ENCODE data around the gene ODC1. TPM values are rescaled to one million over a fixed set of nuclear protein-coding genes. Genes with fewer than 3 reads are reported as not detected.

ODC1 gene
- polyA plus RNA-seq = 100 to 1,000 TPM in 2 of 4 donors, 10 to 100 TPM in 2; 12.5 to 109 (median 65.5) TPM
- long read RNA-seq, donor 1 = 0 reads
- long read RNA-seq, donor 2, transcript ODC1-201 (12 exons, 2,653 nt) = major isoform, 22 of 27 reads
- long read RNA-seq, donor 2, partial matches to known transcripts = 5 of 27 reads
- long read RNA-seq, donor 2, other reads (novel, unspliced or antisense) = 0 of 27 reads
- long read RNA-seq, donor 3, transcript ODC1-201 (12 exons, 2,653 nt) = major isoform, 13 of 20 reads
- long read RNA-seq, donor 3, partial matches to known transcripts = 7 of 20 reads
- long read RNA-seq, donor 3, other reads (novel, unspliced or antisense) = 0 of 20 reads
- long read RNA-seq, donor 4, partial matches to known transcripts = 0 of 2 reads
- long read RNA-seq, donor 4, other reads (novel, unspliced or antisense) = 0 of 2 reads
- long read RNA-seq, donor 5, partial matches to known transcripts = 30 of 31 reads
- long read RNA-seq, donor 5, other reads (novel, unspliced or antisense) = 0 of 31 reads
- long read RNA-seq, donor 6, transcript ODC1-201 (12 exons, 2,653 nt) = major isoform, 28 of 28 reads
- long read RNA-seq, donor 6, partial matches to known transcripts = 0 of 28 reads
- long read RNA-seq, donor 6, other reads (novel, unspliced or antisense) = 0 of 28 reads
- long read RNA-seq, donor 7 = 0 reads
- long read RNA-seq, donor 8, partial matches to known transcripts = 0 of 1 reads
- long read RNA-seq, donor 8, other reads (novel, unspliced or antisense) = 0 of 1 reads
- long read RNA-seq, donor 9, transcript ODC1-201 (12 exons, 2,653 nt) = major isoform, 7 of 7 reads
- long read RNA-seq, donor 9, partial matches to known transcripts = 0 of 7 reads
- long read RNA-seq, donor 9, other reads (novel, unspliced or antisense) = 0 of 7 reads
- long read RNA-seq, donor 10, transcript ODC1-201 (12 exons, 2,653 nt) = major isoform, 50 of 55 reads
- long read RNA-seq, donor 10, partial matches to known transcripts = 5 of 55 reads
- long read RNA-seq, donor 10, other reads (novel, unspliced or antisense) = 0 of 55 reads

DNA sequence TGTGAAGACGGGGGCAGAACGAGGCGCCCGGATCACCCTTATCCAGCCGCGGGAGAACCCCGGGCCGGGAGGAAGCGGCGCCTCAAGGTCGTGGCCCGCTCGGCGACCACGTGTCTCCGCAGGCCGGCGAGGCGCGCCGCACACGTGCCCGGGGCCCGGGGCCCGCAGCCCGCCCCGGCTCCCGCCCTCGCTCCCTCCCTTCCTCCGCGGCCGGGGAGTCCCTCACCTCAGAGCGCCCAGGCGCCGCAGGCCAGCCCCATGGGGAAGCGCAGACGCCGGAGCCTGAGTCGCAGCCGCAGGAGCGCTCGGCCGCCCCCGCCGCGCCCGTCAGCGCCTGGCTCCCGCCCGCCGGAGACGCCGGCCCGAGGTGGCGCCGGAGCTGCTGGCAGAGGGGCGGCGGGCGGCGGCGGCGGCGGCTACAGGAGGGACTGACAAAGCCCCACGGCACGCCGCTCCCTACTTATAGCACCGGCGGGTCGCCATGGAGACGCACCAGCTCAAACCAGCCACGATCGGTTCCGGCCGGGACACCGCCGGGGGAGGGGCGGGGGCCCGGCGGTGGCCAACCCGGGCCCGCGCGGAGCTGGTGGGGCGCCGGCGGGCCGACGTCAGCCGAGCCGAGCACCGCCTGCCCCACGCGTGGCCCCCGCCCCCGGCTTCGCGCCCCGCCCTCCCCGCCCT lies at the start of gene ODC1:
TSS of gene ODC1 (minus strand) at position 433 of the 681 bp plus-strand sequence. CDS start 3,295 bp downstream, outside the sequence.
- 0 to 1% (median 1%) methylated on average over 27 to 99 of the region's 99 CpGs for WGBS, 3 donors
- peak within 1 kb of the TSS; percentile 50 to 82 (median 67) for H3K4me3 ChIP-seq (ENCODE audit: low read depth in 1 of 3, low read length in 3 of 3)
- no peaks in the 10 kb centered on the region for H3K9me3 ChIP-seq (ENCODE audit: control insufficient read depth in 2 of 2, insufficient read depth in 1 of 2, low read depth in 1 of 2, low read length in 1 of 2)
- FAIRE-seq (no peak), DNase-seq (peak; percentile 92 to 97)
- peaks cover 3 to 18% (median 4%) of the 10 kb centered on the region in 3 donors for H3K36me3 ChIP-seq (ENCODE audit: control insufficient read depth in 3 of 3, insufficient read depth in 2 of 3, low read depth in 1 of 3, low read length in 3 of 3)
- peaks cover 3 to 37% (median 3%) of the 10 kb centered on the region in 3 donors for H3K4me1 ChIP-seq (ENCODE audit: control insufficient read depth in 3 of 3, insufficient read depth in 2 of 3, low read depth in 1 of 3, low read length in 2 of 3)
- H3K27me3 ChIP-seq (ENCODE audit: control insufficient read depth in 3 of 3, insufficient read depth in 3 of 3, low read length in 3 of 3) = no peaks in the 10 kb centered on the region
- peak within 1 kb of the TSS; percentile 90 to 94 (median 91) for H3K27ac ChIP-seq (ENCODE audit: low read depth in 1 of 3, low read length in 2 of 3)

DNA sequence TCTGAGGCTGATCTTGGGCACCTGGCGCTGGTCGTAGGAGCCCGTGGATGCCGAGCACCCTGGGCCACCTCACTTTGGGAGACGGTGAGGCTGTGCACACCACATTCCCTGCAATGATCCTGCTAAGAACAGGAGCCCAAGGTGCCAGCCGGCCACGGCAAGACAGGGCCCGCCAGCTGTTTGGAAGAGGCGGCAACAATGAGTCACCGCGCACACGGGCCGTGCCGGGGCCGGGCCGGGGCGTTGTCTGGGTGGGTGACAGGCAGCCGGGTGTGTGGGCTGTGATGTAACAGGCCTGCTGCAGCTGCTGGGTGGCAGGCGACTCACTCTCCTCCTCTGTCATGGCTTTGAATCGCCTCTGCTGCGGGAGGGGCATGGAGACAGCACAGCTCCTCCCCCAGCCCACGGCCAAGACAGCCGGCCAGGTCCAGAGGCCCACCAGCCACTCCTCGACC lies 49.7 kb upstream of the ODC1 start:
- H3K4me3 ChIP-seq (ENCODE audit: low read depth in 1 of 3, low read length in 3 of 3) = no peak overlapping the region
- peak overlapping the region in 1 of 3 donors; percentile 23 for H3K27ac ChIP-seq (ENCODE audit: low read depth in 1 of 3, low read length in 2 of 3)
- no peaks in the 10 kb centered on the region for H3K36me3 ChIP-seq (ENCODE audit: control insufficient read depth in 3 of 3, insufficient read depth in 2 of 3, low read depth in 1 of 3, low read length in 3 of 3)
- no peaks in the 10 kb centered on the region for H3K9me3 ChIP-seq (ENCODE audit: control insufficient read depth in 2 of 2, insufficient read depth in 1 of 2, low read depth in 1 of 2, low read length in 1 of 2)
- peaks cover 0 to 10% (median 0%) of the 10 kb centered on the region in 3 donors for H3K4me1 ChIP-seq (ENCODE audit: control insufficient read depth in 3 of 3, insufficient read depth in 2 of 3, low read depth in 1 of 3, low read length in 2 of 3)
- peaks cover 0 to 11% (median 4%) of the 10 kb centered on the region in 3 donors for H3K27me3 ChIP-seq (ENCODE audit: control insufficient read depth in 3 of 3, insufficient read depth in 3 of 3, low read length in 3 of 3)
- 8 to 34% (median 17%) methylated on average over 22 to 24 of the region's 24 CpGs for WGBS, 3 donors
- FAIRE-seq (no peak), DNase-seq (peak; percentile 84 to 91)

DNA sequence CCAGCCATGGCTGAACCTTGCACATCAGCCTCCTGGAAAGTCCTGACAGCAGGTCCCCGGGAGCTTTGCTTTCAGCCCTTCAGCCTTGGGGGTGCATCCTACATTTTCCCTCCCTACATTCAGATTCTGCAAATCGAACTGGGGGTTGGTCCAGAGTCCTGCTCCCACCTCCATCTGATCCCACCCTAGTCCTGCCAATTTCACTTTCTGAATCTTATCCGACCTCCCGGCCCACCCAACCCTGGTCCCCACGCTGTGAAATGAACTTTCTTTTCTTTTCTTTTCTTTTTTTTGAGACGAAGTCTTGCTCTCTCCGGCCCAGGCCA lies 47.8 kb upstream of the ODC1 start:
- Histone ChIP-seq H3K4me1 (ENCODE audit: control insufficient read depth in 3 of 3, insufficient read depth in 2 of 3, low read depth in 1 of 3, low read length in 2 of 3) (peaks cover 0 to 15% (median 0%) of the 10 kb centered on the region in 3 donors), H3K27me3 (ENCODE audit: control insufficient read depth in 3 of 3, insufficient read depth in 3 of 3, low read length in 3 of 3) (peaks cover 0 to 11% (median 4%) of the 10 kb centered on the region in 3 donors), H3K4me3 (ENCODE audit: low read depth in 1 of 3, low read length in 3 of 3) (no peak overlapping the region), H3K9me3 (ENCODE audit: control insufficient read depth in 2 of 2, insufficient read depth in 1 of 2, low read depth in 1 of 2, low read length in 1 of 2) (no peaks in the 10 kb centered on the region), H3K27ac (ENCODE audit: low read depth in 1 of 3, low read length in 2 of 3) (no peak overlapping the region), H3K36me3 (ENCODE audit: control insufficient read depth in 3 of 3, insufficient read depth in 2 of 3, low read depth in 1 of 3, low read length in 3 of 3) (no peaks in the 10 kb centered on the region)
- FAIRE-seq (no peak), DNase-seq (no peak)
- WGBS, 3 donors = 37 to 73% (median 41%) methylated on average over 7 of the region's 7 CpGs

DNA sequence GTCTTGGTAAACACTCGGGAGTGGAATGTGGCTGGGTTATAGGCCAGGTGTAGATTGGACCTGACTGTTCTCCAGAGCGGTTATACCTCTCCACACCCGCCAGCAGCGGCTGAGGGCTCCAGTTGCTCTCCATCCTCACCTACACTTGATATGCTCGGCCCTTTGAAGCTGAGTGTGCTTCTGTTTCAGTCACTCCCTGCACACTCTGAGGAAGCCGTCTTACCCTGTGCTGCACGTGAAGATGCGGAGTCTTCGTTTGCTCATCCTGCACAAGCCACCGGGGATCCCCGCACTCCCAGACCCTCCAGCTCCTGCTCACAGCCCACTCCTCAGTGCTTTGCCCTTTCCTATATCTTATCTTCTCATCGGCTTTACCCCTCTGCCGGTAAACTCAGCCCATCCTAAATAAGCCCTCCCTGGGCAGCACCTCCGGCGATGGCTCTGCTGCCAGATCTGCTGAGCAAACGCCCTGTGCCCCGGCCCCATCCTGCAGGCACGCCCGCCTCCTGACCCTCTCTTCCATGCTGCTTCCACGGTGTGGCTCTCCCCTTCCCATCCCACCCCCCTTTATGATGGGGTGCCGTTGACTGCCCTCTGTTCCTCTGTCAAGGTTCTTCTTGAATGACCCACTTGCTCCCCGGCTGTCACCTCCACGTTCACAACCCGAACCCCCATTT lies 47.3 kb upstream of the ODC1 start:
- DNase-seq (no peak), FAIRE-seq (no peak)
- H3K27me3 ChIP-seq (ENCODE audit: control insufficient read depth in 3 of 3, insufficient read depth in 3 of 3, low read length in 3 of 3) = peaks cover 0 to 11% (median 4%) of the 10 kb centered on the region in 3 donors
- WGBS, 3 donors = 27 to 58% (median 35%) methylated on average over 24 of the region's 24 CpGs
- no peak overlapping the region for H3K27ac ChIP-seq (ENCODE audit: low read depth in 1 of 3, low read length in 2 of 3)
- H3K36me3 ChIP-seq (ENCODE audit: control insufficient read depth in 3 of 3, insufficient read depth in 2 of 3, low read depth in 1 of 3, low read length in 3 of 3) = no peaks in the 10 kb centered on the region
- H3K9me3 ChIP-seq (ENCODE audit: control insufficient read depth in 2 of 2, insufficient read depth in 1 of 2, low read depth in 1 of 2, low read length in 1 of 2) = no peaks in the 10 kb centered on the region
- H3K4me3 ChIP-seq (ENCODE audit: low read depth in 1 of 3, low read length in 3 of 3) = no peak overlapping the region
- H3K4me1 ChIP-seq (ENCODE audit: control insufficient read depth in 3 of 3, insufficient read depth in 2 of 3, low read depth in 1 of 3, low read length in 2 of 3) = peaks cover 0 to 19% (median 0%) of the 10 kb centered on the region in 3 donors

DNA sequence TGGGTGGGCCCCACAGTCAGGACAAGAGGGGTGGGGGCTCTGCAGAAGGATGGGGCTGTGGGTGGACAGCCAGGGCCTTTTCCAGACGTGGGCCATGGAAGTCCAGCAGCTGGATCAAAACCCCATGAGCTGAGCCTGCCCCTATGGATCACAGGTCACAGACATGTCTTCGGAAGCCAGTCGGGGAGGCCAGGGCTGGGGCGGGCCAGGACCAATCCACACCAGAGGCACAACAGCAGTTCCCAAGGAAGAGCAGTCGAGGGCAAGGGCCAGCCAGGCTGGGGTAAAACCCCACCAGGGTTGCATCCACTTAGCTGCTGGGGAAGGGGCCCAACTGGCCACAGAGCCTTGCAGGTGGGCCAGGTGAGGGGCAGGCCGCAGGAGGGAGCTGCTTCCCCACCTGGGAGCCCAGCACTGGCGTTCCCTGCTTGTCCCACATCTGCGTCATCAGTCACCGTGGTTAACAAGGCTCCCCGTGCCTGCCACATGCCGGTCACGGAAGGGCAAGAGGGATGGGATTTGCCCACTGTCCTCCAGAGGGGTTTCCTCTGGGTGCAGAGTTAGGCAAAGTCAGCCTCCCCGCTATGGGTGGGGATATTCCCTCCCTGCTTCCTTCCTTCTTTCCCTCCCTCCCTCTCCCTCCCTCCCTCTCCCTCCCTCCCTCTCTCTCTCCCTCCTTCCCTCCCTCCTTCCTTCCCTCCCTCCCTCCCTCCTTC lies 46.4 kb upstream of the ODC1 start:
- H3K27ac ChIP-seq (ENCODE audit: low read depth in 1 of 3, low read length in 2 of 3) = no peak overlapping the region
- peaks cover 0 to 11% (median 4%) of the 10 kb centered on the region in 3 donors for H3K27me3 ChIP-seq (ENCODE audit: control insufficient read depth in 3 of 3, insufficient read depth in 3 of 3, low read length in 3 of 3)
- H3K4me3 ChIP-seq (ENCODE audit: low read depth in 1 of 3, low read length in 3 of 3) = no peak overlapping the region
- no peak for FAIRE-seq
- no peaks in the 10 kb centered on the region for H3K9me3 ChIP-seq (ENCODE audit: control insufficient read depth in 2 of 2, insufficient read depth in 1 of 2, low read depth in 1 of 2, low read length in 1 of 2)
- no peak for DNase-seq
- H3K36me3 ChIP-seq (ENCODE audit: control insufficient read depth in 3 of 3, insufficient read depth in 2 of 3, low read depth in 1 of 3, low read length in 3 of 3) = no peaks in the 10 kb centered on the region
- WGBS, 3 donors = 83 to 88% (median 86%) methylated on average over 12 to 13 of the region's 13 CpGs
- peaks cover 0 to 23% (median 0%) of the 10 kb centered on the region in 3 donors for H3K4me1 ChIP-seq (ENCODE audit: control insufficient read depth in 3 of 3, insufficient read depth in 2 of 3, low read depth in 1 of 3, low read length in 2 of 3)

DNA sequence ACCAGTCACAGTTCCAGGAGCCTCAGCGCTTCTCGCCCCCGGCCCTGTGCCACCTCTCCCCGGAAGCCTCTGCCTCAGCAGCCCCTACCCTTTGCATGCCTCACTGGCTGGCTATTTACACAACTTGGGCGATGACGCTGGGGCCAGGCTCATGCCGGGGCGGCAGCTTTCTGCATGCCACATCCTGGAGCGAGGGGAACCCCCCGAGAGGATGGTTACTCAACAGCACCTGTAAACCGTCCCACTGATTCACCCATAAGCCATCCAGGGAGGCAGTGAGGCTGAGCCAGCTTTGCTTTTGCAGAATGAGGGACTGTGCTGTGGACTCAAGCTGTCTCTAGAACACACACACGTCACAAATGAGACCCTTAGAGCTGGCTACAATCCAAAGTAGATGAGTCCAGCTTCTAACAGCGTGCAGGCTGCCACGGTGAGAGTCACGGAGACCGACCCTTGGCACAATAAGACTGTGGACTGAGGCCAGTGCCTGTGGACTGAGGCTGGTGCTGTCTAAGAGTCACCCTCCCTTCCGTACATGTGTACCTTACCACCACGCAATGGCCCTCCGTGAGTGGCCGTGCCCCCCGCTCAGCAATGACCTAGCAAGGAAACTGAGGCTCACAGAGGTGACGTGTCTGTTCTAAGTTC lies 45.6 kb upstream of the ODC1 start:
- peak overlapping the region in 1 of 3 donors; percentile 69 for H3K27ac ChIP-seq (ENCODE audit: low read depth in 1 of 3, low read length in 2 of 3)
- peak; percentile 47 to 59 for DNase-seq
- no peak overlapping the region for H3K4me3 ChIP-seq (ENCODE audit: low read depth in 1 of 3, low read length in 3 of 3)
- peaks cover 0 to 11% (median 4%) of the 10 kb centered on the region in 3 donors for H3K27me3 ChIP-seq (ENCODE audit: control insufficient read depth in 3 of 3, insufficient read depth in 3 of 3, low read length in 3 of 3)
- WGBS, 3 donors = 44 to 61% (median 48%) methylated on average over 22 of the region's 22 CpGs
- no peak for FAIRE-seq
- no peaks in the 10 kb centered on the region for H3K36me3 ChIP-seq (ENCODE audit: control insufficient read depth in 3 of 3, insufficient read depth in 2 of 3, low read depth in 1 of 3, low read length in 3 of 3)
- no peaks in the 10 kb centered on the region for H3K9me3 ChIP-seq (ENCODE audit: control insufficient read depth in 2 of 2, insufficient read depth in 1 of 2, low read depth in 1 of 2, low read length in 1 of 2)
- H3K4me1 ChIP-seq (ENCODE audit: control insufficient read depth in 3 of 3, insufficient read depth in 2 of 3, low read depth in 1 of 3, low read length in 2 of 3) = peaks cover 0 to 23% (median 0%) of the 10 kb centered on the region in 3 donors

Data from small intestine (tissue), 16 donors.